Forelimb muscle (tissue), 1 donor: Measurements from ENCODE around the gene P4HB. TPM values are rescaled to one million over a fixed set of nuclear protein-coding genes. Genes with fewer than 3 reads are reported as not detected.
"Not testable (repeated sequence)": the region's sequence is repeated elsewhere in the genome, so short reads cannot be mapped to it uniquely, and the experiment has no call there.

Source experiments
- DNase-seq: peaks from one replicate; pipeline ENCODE4 v3.0.0-alpha.2; 2013; ENCODE audit warnings: low read depth
- polyA plus RNA-seq: library from polyadenylated mRNA; unstranded; fragments of 120-200 nt; gene quantifications from one replicate; pipeline ENCODE4 v1.2.1, GENCODE V29; 2013; ENCODE audit not compliant: insufficient read length

Gene P4HB
- polyA plus RNA-seq, 1 donor = 412 TPM

- no peak for DNase-seq
Observed at GRCh38 chr17:81846743-81847689, 13.3 kb downstream of the P4HB start.

GRCh38 chr17:81845881-81846742 lies 14.2 kb downstream of the P4HB start:
- no peak for DNase-seq

GRCh38 chr17:81845361-81845760 lies 15.0 kb downstream of the P4HB start:
- no peak for DNase-seq

GRCh38 chr17:81844887-81845286 lies 15.4 kb downstream of the P4HB start:
- no peak for DNase-seq

GRCh38 chr17:81844327-81844851 lies 15.9 kb downstream of the P4HB start:
- no peak for DNase-seq

- DNase-seq = no peak
Observed at GRCh38 chr17:81843713-81844326, 16.5 kb downstream of the P4HB start.

- DNase-seq = no peak
Observed at GRCh38 chr17:81842725-81843504, 17.4 kb downstream of the P4HB start.

GRCh38 chr17:81842378-81842724 lies 18.0 kb downstream of the P4HB start:
- no peak for DNase-seq

- DNase-seq = no peak
Observed at GRCh38 chr17:81841866-81842265, 18.5 kb downstream of the P4HB start.

GRCh38 chr17:81840826-81841778 lies 19.2 kb downstream of the P4HB start:
- DNase-seq = no peak

GRCh38 chr17:81840059-81840458 lies 20.3 kb downstream of the P4HB start:
- DNase-seq = not testable (repeated sequence)

- no peak for DNase-seq
Observed at GRCh38 chr17:81839301-81839700, 21.0 kb downstream of the P4HB start.

GRCh38 chr17:81838753-81839255 lies 21.5 kb downstream of the P4HB start:
- DNase-seq = no peak

GRCh38 chr17:81837641-81838040 lies 22.7 kb downstream of the P4HB start:
- DNase-seq = no peak

GRCh38 chr17:81834831-81835267 lies 25.5 kb downstream of the P4HB start, which contains the start of gene PPP1R27:
TSS of gene PPP1R27 (minus strand) at chr17:81835050. CDS start at chr17:81834953, 97 bp downstream.
- no peak for DNase-seq

- no peak for DNase-seq
Observed at GRCh38 chr17:81833921-81834830, 26.2 kb downstream of the P4HB start.

GRCh38 chr17:81833160-81833920 lies 27.0 kb downstream of the P4HB start, which contains the start of gene MCRIP1:
TSS of gene MCRIP1 (minus strand) at chr17:81833291. CDS start at chr17:81824506, 8,785 bp downstream.
- peak; percentile 62 for DNase-seq
